A673 (cell line): ENCODE measurements around the gene MAST4. TPM values are rescaled to one million over a fixed set of nuclear protein-coding genes. Genes with fewer than 3 reads are reported as not detected.

Source experiments
- BruUV-seq: library from RNA; stranded (reverse); fragments of 400-500 nt; replicated peaks from 2 replicates; lab custom pipeline; 2021; lab: Mats Ljungman, UMichigan
- CTCF ChIA-PET: fragments of 300-600 bp; sonication (Branson Sonifier 250); formaldehyde crosslinking; loops from one replicate; lab custom pipeline; 2022; ENCODE audit warnings: antibody characterized with exemption; lab: Charles Lee
- POLR2A ChIA-PET: fragments of 300-600 bp; sonication (Branson Sonifier 250); formaldehyde crosslinking; loops from one replicate; lab custom pipeline; 2022; ENCODE audit warnings: antibody characterized with exemption; ENCODE audit not compliant: low non-redundant PET; lab: Charles Lee
- DNase-seq: peaks from one replicate; pipeline ENCODE4 v3.0.0-alpha.2; 2015; ENCODE audit warnings: low spot score
- H3K27ac ChIP-seq: fragments of 200-600 bp; sonication (generic); 2 replicates; pipeline ENCODE4 v1.5.1; 2016; ENCODE audit warnings: mixed run types, low read depth, mild to moderate bottlenecking, mixed read lengths, antibody characterized with exemption, low read length; ENCODE audit not compliant: poor library complexity, severe bottlenecking
- H3K27me3 ChIP-seq: fragments of 200-600 bp; sonication (generic); replicated peaks from 2 replicates; pipeline ENCODE4 v1.6.1; 2017; ENCODE audit warnings: mixed run types, low read depth, mild to moderate bottlenecking, mixed read lengths, antibody characterized with exemption, low read length; ENCODE audit not compliant: insufficient read depth, poor library complexity
- H3K36me3 ChIP-seq: fragments of 200-600 bp; sonication (generic); 2 replicates; pipeline ENCODE4 v1.6.1; 2016; ENCODE audit warnings: mixed run types, mild to moderate bottlenecking, mixed read lengths, antibody characterized with exemption, low read length; ENCODE audit not compliant: insufficient read depth, poor library complexity, severe bottlenecking
- H3K4me1 ChIP-seq: fragments of 200-600 bp; sonication (generic); 2 replicates; pipeline ENCODE4 v1.6.1; 2017; ENCODE audit warnings: mixed run types, mild to moderate bottlenecking, mixed read lengths, antibody characterized with exemption, low read length; ENCODE audit not compliant: insufficient read depth, poor library complexity, severe bottlenecking
- H3K4me3 ChIP-seq: fragments of 200-600 bp; sonication (generic); 2 replicates; pipeline ENCODE4 v1.5.1; 2016; ENCODE audit warnings: low read depth, mixed run types, mild to moderate bottlenecking, mixed read lengths, low read length; ENCODE audit not compliant: poor library complexity, severe bottlenecking
- H3K9me3 ChIP-seq: fragments of 200-600 bp; sonication (generic); 2 replicates; pipeline ENCODE4 v1.6.1; 2016; ENCODE audit warnings: mixed run types, low read depth, mild to moderate bottlenecking, mixed read lengths, antibody characterized with exemption, low read length; ENCODE audit not compliant: poor library complexity, severe bottlenecking
- CTCF ChIP-seq: fragments of 300-800, 200-600 bp; sonication (generic); conservative IDR thresholded peaks from 2 replicates; pipeline ENCODE4 v1.5.1; 2017; ENCODE audit warnings: low read depth, mild to moderate bottlenecking, antibody characterized with exemption, low read length, moderate library complexity, mixed read lengths
- EZH2 ChIP-seq: fragments of 200-600 bp; sonication (generic); IDR thresholded peaks from 2 replicates; pipeline ENCODE4 v1.6.1; 2017; ENCODE audit warnings: borderline replicate concordance, low read depth, mild to moderate bottlenecking, mixed read lengths, antibody characterized with exemption, low read length; ENCODE audit not compliant: poor library complexity, severe bottlenecking
- intact Hi-C: fragments of 100-400 bp; cut with micrococcal nuclease; formaldehyde crosslinking; loops from one replicate; pipeline ENCODE4 v1.10.0; 2022; ENCODE audit not compliant: unreplicated experiment
- total RNA-seq: library from RNA; stranded (reverse); gene quantifications from 2 replicates; pipeline ENCODE4 v1.2.3, GENCODE V29; 2021

MAST4 gene
- total RNA-seq, 1 experiment from 2014 or later, result 4.5 TPM

- intact Hi-C loops, result no loop called here
- BruUV-seq, result no TSS peak
- Histone ChIP-seq H3K27me3 (no peaks in the 10 kb centered on the region), H3K4me3 (no peak overlapping the region), H3K4me1 (no peaks in the 10 kb centered on the region), H3K27ac (no peak overlapping the region), H3K9me3 (no peaks in the 10 kb centered on the region), H3K36me3 (no peaks in the 10 kb centered on the region)
- no peak for TF ChIP-seq CTCF
- no peak for TF ChIP-seq EZH2
- CTCF ChIA-PET, result no interaction called here
- POLR2A ChIA-PET, result no interaction called here
- no peak for DNase-seq
Measured at GRCh38 chr5:66621736-66622135, 25.5 kb downstream of the MAST4 start.

- ChIA-PET POLR2A (no interaction called here), CTCF (no interaction called here)
- Histone ChIP-seq H3K27me3 (no peaks in the 10 kb centered on the region), H3K9me3 (no peaks in the 10 kb centered on the region), H3K4me3 (no peak overlapping the region), H3K27ac (no peak overlapping the region), H3K36me3 (no peaks in the 10 kb centered on the region), H3K4me1 (no peaks in the 10 kb centered on the region)
- no peak for TF ChIP-seq CTCF
- no peak for TF ChIP-seq EZH2
- BruUV-seq, result no TSS peak
- no peak for DNase-seq
- intact Hi-C loops, result no loop called here
Measured at GRCh38 chr5:66628561-66628960, 32.4 kb downstream of the MAST4 start.

GRCh38 chr5:66629446-66629845 is 33.3 kb downstream of the MAST4 start:
- CTCF ChIA-PET, result no interaction called here
- H3K27me3 ChIP-seq, result no peaks in the 10 kb centered on the region
- H3K4me3 ChIP-seq, result no peak overlapping the region
- BruUV-seq, result no TSS peak
- TF ChIP-seq EZH2 (no peak), CTCF (no peak)
- no peak overlapping the region for H3K27ac ChIP-seq
- POLR2A ChIA-PET, result no interaction called here
- H3K4me1 ChIP-seq, result no peaks in the 10 kb centered on the region
- DNase-seq, result no peak
- no peaks in the 10 kb centered on the region for H3K36me3 ChIP-seq
- no peaks in the 10 kb centered on the region for H3K9me3 ChIP-seq
- intact Hi-C loops, result no loop called here
